HG03342 (cell line): ENCODE measurements around the gene DTX1.

ENCODE experiments used
- ATAC-seq: cut with Tn5 transposase; IDR thresholded peaks from one replicate; pipeline ENCODE4 v1.9.1; 2021; ENCODE audit warnings: mild to moderate bottlenecking, moderate library complexity; ENCODE audit not compliant: unreplicated experiment

The DTX1 gene

GRCh38 chr12:113070117-113070906, 13.8 kb downstream of the DTX1 start:
- ATAC-seq: no peak

- ATAC-seq: no peak
Observed at GRCh38 chr12:113071135-113072112, 14.9 kb downstream of the DTX1 start.

- no peak for ATAC-seq
Observed at GRCh38 chr12:113072136-113072535, 15.6 kb downstream of the DTX1 start.

GRCh38 chr12:113073586-113073985, 17.1 kb downstream of the DTX1 start:
- no peak for ATAC-seq

- ATAC-seq: peak; percentile 92
Observed at GRCh38 chr12:113075137-113075683, 18.7 kb downstream of the DTX1 start.

- ATAC-seq: no peak
Observed at GRCh38 chr12:113077057-113077858, 20.7 kb downstream of the DTX1 start.

- no peak for ATAC-seq
Observed at GRCh38 chr12:113077859-113078255, 21.3 kb downstream of the DTX1 start.

- ATAC-seq: no peak
Observed at GRCh38 chr12:113081873-113082272, 25.3 kb downstream of the DTX1 start.

- ATAC-seq: peak; percentile 67
Observed at GRCh38 chr12:113082486-113083148, 26.1 kb downstream of the DTX1 start.

GRCh38 chr12:113083863-113084435, 27.4 kb downstream of the DTX1 start:
- no peak for ATAC-seq

GRCh38 chr12:113086249-113087164, 30.0 kb downstream of the DTX1 start:
- no peak for ATAC-seq

GRCh38 chr12:113087193-113087592, 30.7 kb downstream of the DTX1 start:
- no peak for ATAC-seq

- no peak for ATAC-seq
Observed at GRCh38 chr12:113088037-113088436, 31.5 kb downstream of the DTX1 start.

GRCh38 chr12:113088971-113089756, 32.6 kb downstream of the DTX1 start:
- no peak for ATAC-seq

- no peak for ATAC-seq
Observed at GRCh38 chr12:113089839-113090238, 33.3 kb downstream of the DTX1 start.

GRCh38 chr12:113090740-113091139, 34.2 kb downstream of the DTX1 start:
- no peak for ATAC-seq

- no peak for ATAC-seq
Observed at GRCh38 chr12:113091506-113091905, 35.0 kb downstream of the DTX1 start.
